Measurements from ENCODE around the gene DISC1. TPM values are rescaled to one million over a fixed set of nuclear protein-coding genes. Genes with fewer than 3 reads are reported as not detected.

DISC1 gene
- total and polyA plus RNA-seq, 11 donors, result 0.76 to 12.8 (median 4.3) TPM

DNA sequence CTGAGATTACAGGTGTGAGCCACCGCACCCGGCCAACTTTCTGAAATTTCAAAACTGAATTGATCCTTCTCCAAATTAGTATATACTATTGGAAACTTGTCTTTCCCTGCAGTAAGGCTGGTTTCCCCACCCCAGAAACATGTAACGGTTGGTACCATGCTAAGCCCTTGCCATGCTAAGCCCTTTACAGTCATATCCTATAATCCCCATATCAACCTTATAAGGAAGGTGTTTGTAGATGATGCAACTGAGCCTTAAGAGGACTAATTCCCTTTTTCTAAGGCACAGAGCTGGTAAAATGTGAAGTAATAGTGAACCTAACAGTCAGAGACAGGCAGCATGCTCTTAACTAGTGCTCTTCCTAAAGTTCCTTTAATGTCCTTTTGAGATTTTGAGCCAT is 413.7 kb downstream of the DISC1 start:
- peaks cover 0 to 14% (median 0%) of the 10 kb centered on the region in 12 donors for H3K4me1 ChIP-seq
- H3K27ac ChIP-seq, result no peak overlapping the region
- ATAC-seq (no peak), DNase-seq (no peak)
- WGBS, 4 donors, result 87 to 100% (median 99%) methylated on average over 3 of the region's 3 CpGs
- TF ChIP-seq, protein P1, sequence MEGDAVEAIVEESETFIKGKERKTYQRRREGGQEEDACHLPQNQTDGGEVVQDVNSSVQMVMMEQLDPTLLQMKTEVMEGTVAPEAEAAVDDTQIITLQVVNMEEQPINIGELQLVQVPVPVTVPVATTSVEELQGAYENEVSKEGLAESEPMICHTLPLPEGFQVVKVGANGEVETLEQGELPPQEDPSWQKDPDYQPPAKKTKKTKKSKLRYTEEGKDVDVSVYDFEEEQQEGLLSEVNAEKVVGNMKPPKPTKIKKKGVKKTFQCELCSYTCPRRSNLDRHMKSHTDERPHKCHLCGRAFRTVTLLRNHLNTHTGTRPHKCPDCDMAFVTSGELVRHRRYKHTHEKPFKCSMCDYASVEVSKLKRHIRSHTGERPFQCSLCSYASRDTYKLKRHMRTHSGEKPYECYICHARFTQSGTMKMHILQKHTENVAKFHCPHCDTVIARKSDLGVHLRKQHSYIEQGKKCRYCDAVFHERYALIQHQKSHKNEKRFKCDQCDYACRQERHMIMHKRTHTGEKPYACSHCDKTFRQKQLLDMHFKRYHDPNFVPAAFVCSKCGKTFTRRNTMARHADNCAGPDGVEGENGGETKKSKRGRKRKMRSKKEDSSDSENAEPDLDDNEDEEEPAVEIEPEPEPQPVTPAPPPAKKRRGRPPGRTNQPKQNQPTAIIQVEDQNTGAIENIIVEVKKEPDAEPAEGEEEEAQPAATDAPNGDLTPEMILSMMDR (IDR thresholded peaks at IDR 0.05), result no peak
- TF ChIP-seq POLR2A (IDR thresholded peaks at IDR 0.05), result no peak
- H3K36me3 ChIP-seq, result peaks cover 0 to 10% (median 0%) of the 10 kb centered on the region in 9 donors
- no peaks in the 10 kb centered on the region for H3K27me3 ChIP-seq
- no peaks in the 10 kb centered on the region for H3K9me3 ChIP-seq
- intact Hi-C loops (cut with DNase I), result no loop called here
- no peak overlapping the region for H3K4me3 ChIP-seq

DNA sequence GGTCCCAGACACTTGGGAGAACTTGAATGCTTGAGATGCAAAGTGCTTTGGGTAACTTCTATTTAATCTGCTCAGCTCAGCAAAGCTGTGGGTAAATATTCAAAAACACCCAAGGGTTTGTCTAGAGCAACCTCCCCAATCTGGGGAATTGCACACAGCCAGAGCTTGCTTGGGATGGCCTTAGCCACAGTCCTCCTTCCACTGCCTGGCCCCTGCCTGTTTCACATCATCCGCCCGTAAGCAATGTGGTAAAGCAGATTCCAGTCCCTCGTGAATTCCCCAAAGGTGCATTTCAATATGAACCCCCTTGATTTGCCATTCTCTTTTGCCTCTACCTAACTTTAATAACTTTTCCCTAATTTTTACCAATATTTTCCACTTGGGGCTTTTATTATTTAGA is 418.1 kb downstream of the DISC1 start:
- no peak overlapping the region for H3K27ac ChIP-seq
- no peak for ATAC-seq
- H3K27me3 ChIP-seq, result no peaks in the 10 kb centered on the region
- DNase-seq, result no peak
- H3K4me1 ChIP-seq, result peaks cover 0 to 2% (median 0%) of the 10 kb centered on the region in 12 donors
- no peak overlapping the region for H3K4me3 ChIP-seq
- H3K36me3 ChIP-seq, result no peaks in the 10 kb centered on the region
- TF ChIP-seq, protein P1 (IDR thresholded peaks at IDR 0.05), result no peak
- TF ChIP-seq POLR2A (IDR thresholded peaks at IDR 0.05), result no peak
- H3K9me3 ChIP-seq, result no peaks in the 10 kb centered on the region
- 95 to 98% (median 96%) methylated on average over 3 of the region's 3 CpGs for WGBS, 4 donors
- intact Hi-C loops (cut with DNase I), result no loop called here

DNA sequence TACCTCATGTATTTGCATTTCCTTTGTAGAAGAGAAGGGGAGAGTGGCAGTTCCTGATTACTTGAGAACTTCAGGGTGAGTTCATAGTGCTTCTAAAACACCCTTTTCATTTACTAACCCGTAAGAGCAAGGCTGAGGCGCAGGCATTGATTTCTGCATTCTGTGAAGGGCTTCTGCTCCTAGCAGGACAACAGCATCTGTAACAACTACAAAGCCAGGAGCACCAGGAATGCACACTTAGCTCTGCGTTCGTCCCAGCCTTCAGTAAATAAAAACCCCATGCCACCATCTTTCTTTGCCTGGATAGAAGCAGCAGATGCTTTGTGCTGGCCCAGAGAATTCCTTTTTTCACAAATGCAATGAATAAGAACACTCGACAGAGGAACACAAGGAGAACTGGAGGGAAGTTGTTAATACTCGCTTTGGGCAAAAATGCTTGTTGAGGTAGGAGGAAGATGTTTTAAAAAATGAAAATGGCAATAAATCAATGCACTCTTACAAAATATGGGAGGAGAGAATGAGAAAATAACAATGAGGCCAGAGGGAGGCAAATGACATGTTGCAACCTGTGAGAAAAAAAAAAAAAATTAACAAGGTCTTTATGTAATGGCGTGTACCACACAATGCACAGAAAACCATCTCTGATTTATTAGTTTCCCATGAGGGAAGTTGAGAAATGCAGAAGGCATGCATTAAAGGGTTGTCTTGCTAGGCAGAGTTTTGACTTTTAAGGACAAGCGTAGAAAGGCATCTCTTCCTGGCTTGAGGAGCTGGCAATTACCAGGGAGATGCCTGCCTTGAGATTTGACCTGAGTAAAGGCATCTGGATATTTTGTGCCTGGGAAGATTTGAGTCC is 418.8 kb downstream of the DISC1 start:
- TF ChIP-seq, protein P1 (IDR thresholded peaks at IDR 0.05), result no peak
- TF ChIP-seq POLR2A (IDR thresholded peaks at IDR 0.05), result no peak
- Histone ChIP-seq H3K9me3 (no peaks in the 10 kb centered on the region), H3K27ac (no peak overlapping the region), H3K36me3 (no peaks in the 10 kb centered on the region), H3K27me3 (no peaks in the 10 kb centered on the region), H3K4me1 (peaks cover 0 to 2% (median 0%) of the 10 kb centered on the region in 12 donors), H3K4me3 (no peak overlapping the region)
- ATAC-seq (no peak), DNase-seq (no peak)
- WGBS, 4 donors, result 94 to 98% (median 96%) methylated on average over 8 of the region's 8 CpGs
- intact Hi-C loops (cut with DNase I), result no loop called here

DNA sequence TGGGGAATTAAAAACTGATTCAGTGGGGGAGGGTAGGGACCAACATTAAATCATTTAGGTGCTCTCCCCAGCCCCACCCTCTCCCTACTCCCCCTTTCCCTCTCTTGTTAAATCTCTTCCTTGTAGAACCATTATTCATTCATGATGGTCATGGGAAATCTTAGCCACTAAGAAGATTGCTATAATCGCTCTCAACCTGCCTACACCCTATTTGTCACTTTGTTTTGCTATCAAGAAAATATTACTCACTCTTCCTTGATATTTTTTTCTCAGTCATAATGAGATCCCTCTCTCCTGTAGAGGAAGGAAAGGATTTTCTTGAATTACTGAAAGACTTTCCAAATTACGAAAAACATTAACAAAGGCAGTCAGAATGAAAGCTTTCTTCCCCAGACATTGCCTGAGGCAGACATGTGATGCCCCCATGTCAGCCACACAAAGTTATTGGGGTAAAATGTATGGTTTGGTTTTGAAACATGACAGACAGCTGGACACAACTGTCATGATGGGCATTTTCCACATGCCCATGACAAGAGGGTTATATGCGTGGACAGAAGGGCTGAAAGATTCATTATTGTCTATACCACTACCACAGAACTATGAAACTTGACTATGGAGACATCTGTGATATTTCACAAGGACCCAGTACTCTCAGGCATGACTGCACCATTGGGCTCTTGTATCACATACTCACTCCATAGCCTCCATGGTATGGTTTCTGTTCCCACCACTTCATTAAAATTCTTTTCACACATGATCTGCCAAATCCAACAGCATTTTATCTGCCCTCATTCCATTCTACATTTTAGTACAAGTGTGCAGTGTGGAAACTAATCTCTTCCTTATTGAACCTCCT is 420.1 kb downstream of the DISC1 start:
- H3K27ac ChIP-seq, result no peak overlapping the region
- 83 to 94% (median 86%) methylated on average over 3 of the region's 3 CpGs for WGBS, 4 donors
- no peaks in the 10 kb centered on the region for H3K36me3 ChIP-seq
- no peak for ATAC-seq
- intact Hi-C loops (cut with DNase I), result no loop called here
- no peak for DNase-seq
- TF ChIP-seq POLR2A (IDR thresholded peaks at IDR 0.05), result no peak
- TF ChIP-seq, protein P1 (IDR thresholded peaks at IDR 0.05), result no peak
- H3K4me1 ChIP-seq, result peaks cover 0 to 9% (median 0%) of the 10 kb centered on the region in 12 donors
- H3K4me3 ChIP-seq, result no peak overlapping the region
- no peaks in the 10 kb centered on the region for H3K9me3 ChIP-seq
- H3K27me3 ChIP-seq, result no peaks in the 10 kb centered on the region
